GM18517 (cell line): ENCODE data around the gene SELENOO.

Source experiments
- ATAC-seq: cut with Tn5 transposase; IDR thresholded peaks from one replicate; pipeline ENCODE4 v1.9.1; 2021; ENCODE audit warnings: mild to moderate bottlenecking, moderate library complexity; ENCODE audit not compliant: unreplicated experiment

The SELENOO gene

GRCh38 chr22:50216055-50216683 lies 15.4 kb downstream of the SELENOO start:
- ATAC-seq = no peak

GRCh38 chr22:50216684-50217520 lies 16.1 kb downstream of the SELENOO start:
- ATAC-seq = no peak

GRCh38 chr22:50217543-50218152 lies 16.8 kb downstream of the SELENOO start:
- no peak for ATAC-seq

GRCh38 chr22:50218153-50218995 lies 17.6 kb downstream of the SELENOO start:
- no peak for ATAC-seq

GRCh38 chr22:50218996-50219727 lies 18.4 kb downstream of the SELENOO start:
- ATAC-seq = no peak

- no peak for ATAC-seq
These were observed 19.2 kb downstream of the SELENOO start for GRCh38 chr22:50219800-50220602.

GRCh38 chr22:50220603-50221409 lies 20.0 kb downstream of the SELENOO start:
- ATAC-seq = no peak

GRCh38 chr22:50221410-50222300 lies 20.8 kb downstream of the SELENOO start:
- ATAC-seq = no peak

GRCh38 chr22:50222508-50222907 lies 21.7 kb downstream of the SELENOO start:
- no peak for ATAC-seq

GRCh38 chr22:50224071-50224470 lies 23.3 kb downstream of the SELENOO start:
- no peak for ATAC-seq

GRCh38 chr22:50225200-50225969 lies 24.6 kb downstream of the SELENOO start:
- no peak for ATAC-seq

GRCh38 chr22:50226063-50226874 lies 25.5 kb downstream of the SELENOO start:
- ATAC-seq = no peak

GRCh38 chr22:50226875-50227165 lies 26.0 kb downstream of the SELENOO start:
- ATAC-seq = no peak

GRCh38 chr22:50227579-50228215 lies 26.9 kb downstream of the SELENOO start:
- ATAC-seq = no peak

- no peak for ATAC-seq
These were observed 27.6 kb downstream of the SELENOO start for GRCh38 chr22:50228366-50228765.

GRCh38 chr22:50229370-50229769 lies 28.6 kb downstream of the SELENOO start:
- no peak for ATAC-seq
